Epithelial cell of prostate (primary cell): ENCODE data around the gene SVIL.
"Not testable (repeated sequence)": the region's sequence is repeated elsewhere in the genome, so short reads cannot be mapped to it uniquely, and the experiment has no call there.

Source experiments
- DNase-seq: peaks from one replicate; pipeline ENCODE4 v3.0.0-alpha.2; 2011; ENCODE audit warnings: low read depth, low spot score
- H3K27ac ChIP-seq: fragments of 450-650 bp; 2 replicates; pipeline ENCODE4 v1.5.1; 2017; ENCODE audit warnings: mild to moderate bottlenecking

The SVIL gene

DNA sequence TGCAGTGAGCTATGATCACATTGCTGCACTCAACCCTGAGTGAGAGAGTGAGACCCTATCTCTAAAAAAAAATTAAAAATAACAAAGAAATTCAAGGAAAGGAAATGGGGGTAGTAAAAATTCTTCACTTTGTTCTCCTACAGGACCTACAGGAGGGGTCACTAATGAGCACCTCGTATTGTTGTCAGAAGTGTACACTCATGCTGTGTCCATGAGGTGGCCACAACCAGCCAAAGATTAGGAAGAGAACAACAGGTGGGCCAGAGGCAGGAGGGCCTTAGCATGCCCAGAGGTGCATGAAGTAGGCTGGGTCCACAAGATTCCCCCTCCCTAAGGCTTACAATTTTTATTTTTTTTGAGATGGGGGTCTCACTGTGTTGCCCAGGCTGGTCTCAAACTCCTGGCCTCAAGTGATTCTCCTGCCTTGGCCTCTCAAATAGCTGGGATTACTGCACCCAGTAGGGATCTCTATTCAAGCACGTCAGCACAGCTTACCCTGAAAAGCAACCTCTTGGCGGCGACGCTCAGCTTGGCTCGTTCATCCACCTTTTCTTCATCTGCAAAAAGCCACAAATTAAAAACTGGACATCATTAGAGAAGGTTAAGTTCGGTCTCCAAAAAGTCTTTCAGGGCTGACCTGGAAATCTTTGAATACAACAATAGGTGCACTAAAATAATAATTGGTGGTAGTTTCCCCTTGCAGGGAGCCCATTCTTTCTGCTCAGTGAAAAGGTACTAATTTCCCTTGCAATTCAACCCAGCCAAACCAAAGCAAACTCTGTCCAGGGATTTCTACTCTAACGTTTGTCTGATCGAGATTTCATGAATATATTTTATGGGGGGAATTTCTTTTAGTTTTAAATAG lies 104.4 kb downstream of the SVIL start:
- no peak overlapping the region for H3K27ac ChIP-seq

DNA sequence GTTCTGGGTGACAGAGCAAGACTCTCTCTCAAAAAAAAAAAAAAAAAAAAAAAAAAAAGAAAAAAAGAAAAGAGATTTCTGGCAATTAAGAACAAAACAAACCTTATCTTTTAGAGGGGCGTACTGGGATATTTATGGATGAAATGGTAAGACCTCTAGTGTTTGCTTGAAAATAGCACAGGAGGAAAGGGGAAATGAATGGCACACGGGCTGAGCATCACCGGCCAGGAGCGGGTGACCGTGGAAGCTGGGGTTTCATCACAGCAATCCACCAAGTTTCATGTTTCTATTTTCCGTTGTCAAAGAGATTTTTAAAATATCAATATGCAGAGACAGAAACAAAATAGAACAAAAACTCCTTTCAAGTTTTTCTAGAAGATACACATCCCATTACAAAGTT lies 105.6 kb downstream of the SVIL start:
- no peak for DNase-seq
- no peak overlapping the region for H3K27ac ChIP-seq

More for the DNA sequence above, 104.4 kb downstream of the SVIL start:
- DNase-seq, result no peak

DNA sequence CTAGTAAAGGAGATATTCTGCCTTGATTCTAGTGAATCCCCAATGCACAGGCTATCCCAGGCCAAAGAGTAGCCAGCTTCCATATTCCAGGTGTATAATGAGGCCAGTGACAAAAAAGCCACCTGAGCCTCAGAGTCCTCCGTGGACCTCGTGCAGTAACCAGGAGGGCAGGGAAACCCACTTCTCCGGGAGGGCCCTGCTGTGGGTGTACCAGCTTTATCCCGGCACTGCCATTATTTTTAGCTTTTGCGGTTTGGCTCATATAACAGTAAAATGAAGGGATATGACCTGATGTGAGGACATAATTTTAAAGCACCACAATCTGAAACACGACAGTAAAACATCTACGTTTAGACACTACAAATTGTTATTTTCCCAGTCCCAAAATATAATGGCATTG lies 109.0 kb downstream of the SVIL start:
- no peak for DNase-seq
- H3K27ac ChIP-seq, result no peak overlapping the region

DNA sequence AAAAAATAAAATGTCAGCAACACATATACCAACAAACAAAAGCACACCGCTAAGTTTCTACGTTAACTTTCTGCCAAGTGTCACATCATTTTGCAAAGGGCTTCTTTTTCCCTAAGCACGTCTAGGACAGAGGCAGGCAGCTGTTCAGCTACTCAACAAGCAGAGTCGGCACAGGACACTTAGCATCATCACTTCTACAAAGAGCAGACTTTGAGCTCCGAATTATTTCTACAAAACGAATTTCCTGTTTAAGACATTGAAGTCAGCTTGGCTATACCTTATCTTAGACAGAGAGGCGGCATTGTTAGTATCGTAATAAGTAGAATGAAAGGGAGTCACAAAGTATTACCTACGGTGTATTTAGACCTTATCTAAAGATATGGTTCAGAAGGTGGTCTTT lies 110.1 kb downstream of the SVIL start:
- H3K27ac ChIP-seq, result no peak overlapping the region
- DNase-seq, result no peak

DNA sequence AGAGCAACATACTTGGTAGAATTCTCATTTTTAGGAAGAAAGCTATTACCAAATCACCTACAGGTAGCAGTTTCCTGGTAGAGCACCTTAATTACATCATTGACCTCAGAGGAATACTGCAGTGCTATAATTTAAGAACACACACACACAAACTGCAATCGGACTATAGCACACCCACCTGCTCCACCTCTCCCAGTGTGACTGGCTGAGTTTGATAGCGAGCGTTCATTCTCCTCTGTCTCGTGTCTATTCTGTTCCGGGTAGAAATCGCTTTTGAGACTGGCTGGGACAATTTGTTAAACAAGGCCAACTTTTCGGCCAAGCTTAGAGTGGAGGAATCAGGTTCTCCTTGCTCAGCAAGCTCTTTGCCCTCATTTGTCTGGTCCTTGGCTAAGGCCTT lies 110.5 kb downstream of the SVIL start:
- no peak for DNase-seq

DNA sequence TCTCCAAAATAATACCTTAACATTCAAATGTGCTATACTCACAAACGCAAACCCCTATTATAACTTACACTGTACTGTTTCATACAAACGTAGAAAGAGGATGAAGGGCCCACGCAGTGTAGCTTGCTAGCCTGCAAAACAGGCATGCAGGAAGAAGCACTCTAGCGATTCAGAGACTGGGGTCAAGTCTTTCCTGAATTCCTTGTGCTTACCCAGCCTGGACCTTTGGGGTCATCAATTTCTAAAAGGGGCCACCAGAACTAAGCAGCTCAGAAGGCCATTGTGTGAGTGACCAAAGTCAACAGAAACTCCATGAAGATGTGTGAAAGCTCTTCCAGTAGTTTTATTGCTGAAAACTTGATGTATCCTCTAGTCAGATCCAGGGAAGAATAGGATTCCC lies 111.9 kb downstream of the SVIL start:
- no peak overlapping the region for H3K27ac ChIP-seq

More for the DNA sequence above, 110.5 kb downstream of the SVIL start:
- H3K27ac ChIP-seq, result no peak overlapping the region

DNA sequence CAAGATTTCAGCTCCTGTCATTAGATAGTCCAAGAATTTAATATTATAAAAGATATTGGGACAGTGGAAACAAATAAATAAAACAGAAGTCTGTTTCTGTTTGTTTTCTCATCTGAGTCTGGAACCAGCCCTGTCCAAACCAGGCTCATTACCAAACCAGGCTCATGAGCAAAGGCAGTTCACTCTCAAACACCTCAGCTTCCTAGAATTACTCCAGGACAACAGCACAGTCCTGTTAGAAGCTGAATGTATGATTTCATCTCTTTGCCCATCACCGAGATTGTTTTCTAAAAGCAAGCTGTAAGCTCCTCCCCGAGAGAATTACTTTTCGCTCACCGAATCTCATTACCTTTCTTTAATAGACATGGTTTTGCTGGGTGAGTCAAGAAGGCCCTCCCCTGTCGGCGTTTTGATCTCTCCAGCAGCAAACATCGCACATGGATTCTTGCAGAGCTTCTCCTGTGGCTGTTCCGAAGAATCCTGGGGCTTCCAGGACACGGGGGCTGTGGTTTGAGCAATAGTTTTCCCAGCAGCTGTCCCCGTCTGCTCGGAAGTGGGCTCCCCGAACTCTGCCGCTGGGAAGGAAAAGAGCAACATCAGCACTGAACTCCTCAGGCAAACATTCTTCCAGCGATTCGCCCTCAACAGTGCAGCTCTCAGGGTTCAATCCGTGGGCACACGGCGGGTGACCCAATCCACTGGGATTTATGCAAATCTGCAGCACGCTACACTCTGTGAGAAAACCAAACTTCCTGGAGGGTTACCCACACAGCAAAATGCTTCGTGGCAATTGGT lies 112.5 kb downstream of the SVIL start:
- H3K27ac ChIP-seq, result no peak overlapping the region
- no peak for DNase-seq

More for the DNA sequence above, 111.9 kb downstream of the SVIL start:
- DNase-seq, result no peak

DNA sequence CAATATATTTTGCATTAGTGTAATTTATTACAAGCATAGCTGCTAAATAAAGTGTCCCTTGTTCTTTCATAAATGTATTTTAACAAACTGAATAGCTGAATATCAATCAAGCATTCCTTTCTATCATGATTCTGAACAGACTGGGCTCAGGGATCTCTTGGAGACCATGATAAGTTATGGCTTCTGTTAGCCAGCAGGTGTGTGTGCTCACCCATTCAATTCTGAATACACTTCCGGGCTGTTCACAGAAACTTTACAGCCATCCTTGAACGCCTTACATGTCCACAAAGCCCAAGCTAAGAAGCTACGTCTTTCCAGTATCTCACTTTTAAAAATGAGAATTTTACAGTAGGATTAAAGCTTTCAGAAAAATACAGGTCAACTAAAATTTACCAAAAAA lies 115.1 kb downstream of the SVIL start:
- H3K27ac ChIP-seq, result no peak overlapping the region
- no peak for DNase-seq

DNA sequence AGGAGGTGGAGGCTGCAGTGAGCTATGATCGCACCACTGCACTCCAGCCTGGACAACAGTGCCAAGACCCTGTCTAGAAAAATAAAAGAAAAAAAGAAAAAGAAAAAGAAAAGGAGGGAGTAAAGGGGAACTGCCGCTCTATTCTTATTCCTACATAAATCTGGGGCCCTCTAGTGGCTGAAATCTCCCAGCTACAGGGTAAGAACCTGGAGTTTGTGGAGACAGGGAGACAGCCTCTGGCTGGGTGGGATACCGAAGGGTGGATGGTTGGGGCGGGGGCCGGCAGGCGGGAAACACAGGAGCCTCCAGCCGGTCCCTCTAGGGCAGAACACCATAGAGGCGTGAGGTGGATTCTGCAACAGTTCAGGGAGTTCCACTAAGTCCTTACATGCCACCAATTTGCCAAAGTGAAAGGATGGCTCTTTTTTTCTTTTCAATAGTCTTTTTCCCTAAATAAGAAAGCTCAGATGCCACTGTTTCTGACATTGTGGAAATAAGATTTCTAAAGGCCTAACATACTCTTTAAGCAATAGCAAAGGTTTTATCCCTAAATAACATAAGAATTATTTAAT lies 117.3 kb downstream of the SVIL start:
- DNase-seq, result no peak
- H3K27ac ChIP-seq, result no peak overlapping the region

DNA sequence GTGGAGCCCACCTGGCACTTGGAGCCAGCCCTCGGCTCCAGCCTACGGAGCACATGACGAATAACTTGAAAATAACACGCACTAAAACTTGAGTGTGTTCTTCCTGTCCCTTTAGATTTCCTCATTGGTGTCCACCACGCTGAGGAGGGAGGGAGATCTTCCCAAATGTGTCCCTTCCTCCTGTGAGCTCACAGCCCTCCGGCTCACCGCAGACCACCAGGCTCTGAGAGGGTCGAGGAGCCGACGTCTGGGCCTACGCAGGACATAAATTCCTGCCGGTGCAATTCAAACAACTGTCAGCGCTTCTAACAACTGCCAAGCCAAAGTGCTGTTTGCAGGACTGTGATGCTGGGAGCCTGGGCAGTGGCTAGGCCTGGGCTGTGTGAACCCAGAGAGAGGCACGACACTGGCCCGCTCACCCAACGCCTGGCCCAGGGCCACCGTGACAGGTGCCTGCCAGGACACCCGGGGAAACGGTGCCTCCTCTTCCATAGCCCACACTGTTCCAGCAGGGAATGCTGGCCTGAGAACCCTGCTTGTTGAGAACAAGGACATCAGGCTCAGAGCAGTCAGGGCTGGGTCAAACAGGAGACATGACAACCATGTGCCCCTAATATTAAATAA lies 118.3 kb downstream of the SVIL start:
- not testable (repeated sequence) for H3K27ac ChIP-seq, DNase-seq

DNA sequence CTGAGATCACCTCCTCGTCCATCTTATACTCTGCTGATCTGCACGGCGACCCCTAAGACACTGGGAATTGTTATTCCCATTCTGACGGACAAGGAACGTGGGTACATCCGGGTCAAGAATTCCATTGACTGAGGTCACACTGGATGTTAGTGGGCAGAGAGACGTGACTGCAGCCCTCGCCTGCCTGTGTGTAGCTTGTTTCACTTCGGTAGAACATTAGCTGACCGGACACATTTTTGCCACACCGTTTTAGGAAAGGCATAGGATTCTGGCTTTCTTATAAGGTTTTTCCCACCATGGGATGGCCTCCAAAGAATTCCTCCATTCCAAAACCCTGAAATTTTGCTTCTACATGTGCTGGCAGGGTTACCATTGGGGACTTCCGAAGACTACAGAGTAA lies 118.9 kb downstream of the SVIL start:
- DNase-seq, H3K27ac ChIP-seq: not testable (repeated sequence)

DNA sequence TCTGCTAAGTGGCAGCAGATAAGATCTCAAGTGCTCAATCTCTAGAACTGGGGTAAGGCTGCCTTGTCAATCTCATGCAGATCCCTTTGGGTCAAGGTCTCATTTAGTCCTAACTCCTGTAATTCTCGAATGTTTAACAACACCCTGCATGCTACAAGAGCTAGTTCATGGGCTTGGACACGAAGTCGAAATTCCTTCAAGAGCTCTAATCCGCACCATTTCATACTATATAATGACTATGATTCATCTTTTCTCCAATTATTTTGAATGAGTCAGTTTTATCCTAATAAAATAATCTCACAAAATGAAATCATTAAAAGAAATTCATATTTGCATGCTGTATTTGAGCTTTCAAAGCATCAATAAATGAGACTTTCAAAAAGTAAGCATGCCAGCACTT lies 119.7 kb downstream of the SVIL start:
- not testable (repeated sequence) for H3K27ac ChIP-seq, DNase-seq

DNA sequence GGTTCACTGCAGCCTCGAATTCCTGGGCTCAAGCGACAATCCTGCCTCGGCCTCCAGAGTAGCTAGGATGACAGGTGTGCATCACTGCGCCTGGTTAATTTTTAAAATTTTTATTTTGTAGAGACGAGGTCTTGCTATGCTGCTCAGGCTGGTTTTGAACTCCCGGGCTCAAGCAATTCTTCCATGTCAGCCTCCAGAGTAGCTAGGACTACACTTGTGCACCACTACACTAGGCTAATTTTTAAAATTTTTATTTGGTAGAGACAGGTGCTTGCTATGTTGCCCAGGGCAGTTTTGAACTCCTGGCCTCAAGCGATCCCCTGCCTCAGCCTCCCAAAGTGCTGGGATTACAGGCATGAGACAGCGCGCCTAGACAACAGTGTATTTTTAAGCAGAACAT lies 120.5 kb downstream of the SVIL start:
- no peak for DNase-seq

DNA sequence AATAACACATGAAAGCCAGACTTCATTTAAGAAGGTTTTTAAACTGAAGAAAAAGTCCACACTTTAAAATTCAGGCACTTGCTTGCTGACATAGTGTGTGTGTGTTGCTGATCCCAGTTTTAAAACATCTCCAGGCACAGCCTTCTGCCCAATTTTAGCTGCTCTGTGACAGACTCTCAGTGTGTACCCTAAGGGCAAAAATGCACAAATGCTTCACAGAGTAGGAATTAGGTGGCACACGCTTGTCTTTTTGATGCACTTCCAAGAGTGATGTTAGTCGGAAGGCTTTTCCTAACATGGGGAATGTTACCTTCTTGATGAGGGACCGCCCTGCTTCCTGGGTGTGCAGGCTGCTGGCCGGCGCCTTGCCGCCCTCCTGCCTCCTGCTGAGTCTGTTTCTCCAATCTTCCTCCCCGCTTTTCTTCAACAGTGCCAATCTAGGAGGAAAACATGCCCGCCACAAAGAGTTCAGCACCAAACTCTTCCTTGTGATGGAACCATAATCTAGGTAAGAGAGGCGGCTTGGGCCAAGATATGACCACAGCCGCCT lies 122.3 kb downstream of the SVIL start:
- DNase-seq, result no peak
- no peak overlapping the region for H3K27ac ChIP-seq

More for the DNA sequence above, 120.5 kb downstream of the SVIL start:
- no peak overlapping the region for H3K27ac ChIP-seq

DNA sequence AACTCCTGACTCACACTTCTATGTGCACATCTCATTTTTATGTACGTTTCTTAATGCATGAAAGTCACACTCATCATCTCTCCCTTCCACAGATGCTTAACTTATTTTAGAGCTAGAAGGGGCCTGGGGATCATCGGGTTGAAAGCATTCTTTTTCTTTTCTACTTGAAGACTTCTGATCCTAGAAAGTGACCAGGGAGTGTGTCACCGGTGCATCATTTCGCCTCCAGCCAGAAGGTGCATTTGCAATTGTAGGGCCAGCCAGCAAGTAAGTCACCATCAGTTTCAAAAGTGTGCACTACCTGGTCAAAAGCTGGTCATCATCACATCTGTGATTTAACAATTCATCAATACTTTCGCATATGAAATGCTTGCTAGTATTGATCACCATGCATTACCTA lies 123.0 kb downstream of the SVIL start:
- not testable (repeated sequence) for DNase-seq, H3K27ac ChIP-seq

DNA sequence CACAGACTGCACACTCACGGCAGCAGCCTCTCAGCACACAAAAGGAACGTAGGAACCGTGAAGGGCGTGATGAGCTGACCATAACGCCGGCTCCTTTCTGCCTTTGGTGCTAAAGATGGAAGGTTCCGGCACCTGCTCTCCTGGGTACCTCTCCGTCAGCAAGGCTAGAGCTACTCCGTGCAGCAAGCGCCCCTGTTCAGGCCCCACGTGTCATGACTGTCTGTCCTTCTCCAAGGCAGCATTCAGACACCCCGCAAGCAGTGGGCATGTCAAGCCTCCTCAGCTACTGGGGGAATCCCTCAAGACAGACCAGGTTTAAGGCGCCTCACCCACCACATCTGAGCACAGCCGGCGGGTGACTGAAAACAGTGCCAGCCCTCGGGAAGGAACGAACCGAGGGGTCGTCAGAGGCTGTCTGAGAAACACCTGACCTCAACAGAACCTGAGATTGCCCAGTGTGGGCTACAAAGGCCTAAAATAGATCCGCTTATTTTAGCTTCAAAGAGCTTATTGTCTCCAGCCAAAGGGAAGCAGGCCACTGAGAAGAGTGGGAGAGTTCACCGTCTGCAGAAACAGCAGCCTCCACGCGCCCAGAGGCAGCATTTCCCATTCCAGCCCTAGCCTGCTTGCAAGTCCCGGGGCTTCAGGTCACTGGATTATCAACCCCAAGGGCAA lies 124.2 kb downstream of the SVIL start:
- H3K27ac ChIP-seq, DNase-seq: not testable (repeated sequence)

DNA sequence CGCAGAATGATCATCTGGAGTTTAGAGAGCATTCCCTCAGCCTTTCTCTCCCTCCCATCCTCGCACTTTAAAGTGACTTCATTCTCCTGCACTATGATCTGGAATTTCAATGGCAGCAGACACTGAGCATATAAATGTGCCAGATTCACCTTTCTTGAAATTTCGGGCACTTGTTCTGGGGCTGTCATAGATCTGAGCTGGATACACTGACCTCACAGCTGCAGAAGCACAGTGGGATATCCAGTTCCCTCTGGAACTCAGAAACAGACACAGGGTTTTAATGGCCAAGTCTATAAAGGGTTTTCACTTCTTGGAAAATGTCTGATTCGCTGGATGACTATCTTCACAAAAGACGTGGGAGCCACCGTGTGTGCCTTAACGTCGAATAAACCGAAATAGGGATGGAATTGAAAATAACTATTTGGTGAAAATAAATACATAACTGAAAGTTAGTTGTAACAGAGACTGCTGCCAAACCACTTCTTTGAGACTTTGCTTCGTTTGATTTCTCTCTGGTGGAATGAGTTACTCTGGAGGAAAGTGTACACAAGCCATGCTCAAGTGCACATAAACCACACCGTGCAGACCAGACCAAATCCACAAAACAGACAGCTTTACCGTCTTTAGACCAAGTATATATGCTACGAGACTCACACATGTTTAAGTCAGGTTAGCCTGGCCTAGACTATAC lies 126.1 kb downstream of the SVIL start:
- no peak overlapping the region for H3K27ac ChIP-seq
- no peak for DNase-seq

DNA sequence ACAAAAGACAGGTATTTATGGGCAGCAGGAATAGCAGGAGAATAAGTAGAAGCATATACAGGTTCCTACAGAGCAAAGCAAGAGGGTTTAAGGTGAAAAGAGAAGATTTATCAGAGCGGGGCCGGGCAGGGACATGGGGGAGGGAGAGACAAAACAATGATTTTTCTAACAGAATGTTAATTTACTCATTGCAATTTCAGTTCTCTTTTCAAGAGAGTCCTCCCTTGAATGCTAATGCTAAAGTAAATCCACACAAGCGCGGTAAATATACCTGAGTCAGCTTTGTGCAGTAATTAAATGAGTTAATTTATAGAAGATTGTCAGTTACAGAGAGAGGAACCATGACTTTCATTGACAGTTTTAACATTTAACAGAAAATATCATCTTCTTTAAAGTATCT lies 127.0 kb downstream of the SVIL start:
- DNase-seq, result not testable (repeated sequence)

DNA sequence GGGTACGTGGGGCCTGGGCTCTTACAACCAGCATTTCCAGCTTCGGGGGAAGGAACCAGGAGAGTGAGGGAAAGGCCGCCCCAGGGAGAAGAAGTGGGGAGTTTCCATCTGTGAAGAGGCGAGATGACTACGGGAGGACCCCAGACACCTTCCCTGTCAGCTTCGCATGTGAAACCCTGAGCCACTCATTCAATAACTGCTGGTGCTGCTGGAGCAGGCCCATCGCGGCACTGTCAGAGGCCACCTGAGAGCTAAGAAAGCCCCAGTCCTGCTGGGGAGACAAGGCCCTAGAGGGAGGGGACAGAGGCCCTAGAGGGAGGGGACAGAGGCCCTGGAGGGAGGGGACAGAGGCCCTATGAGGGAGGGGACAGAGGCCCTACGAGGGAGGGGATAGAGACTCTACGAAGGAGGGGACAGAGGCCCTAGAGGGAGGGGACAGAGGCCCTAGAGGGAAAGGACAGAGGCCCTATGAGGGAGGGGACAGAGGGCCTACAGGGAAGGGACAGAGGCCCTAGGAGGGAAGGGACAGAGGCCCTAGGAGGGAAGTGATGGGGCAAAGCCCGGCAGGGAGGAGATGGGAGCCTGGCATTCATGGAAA lies 128.3 kb downstream of the SVIL start:
- not testable (repeated sequence) for H3K27ac ChIP-seq, DNase-seq

More for the DNA sequence above, 127.0 kb downstream of the SVIL start:
- not testable (repeated sequence) for H3K27ac ChIP-seq
